Mucosa of gallbladder (tissue), 1 donor: ENCODE results near the gene EFNA4. TPM values are rescaled to one million over a fixed set of nuclear protein-coding genes. Genes with fewer than 3 reads are reported as not detected.
A peak's percentile ranks its signal among the peaks of the same experiment; 100 is the strongest.

Experiments
- DNase-seq: peaks from one replicate; pipeline ENCODE4 v3.0.0-alpha.2; 2020; ENCODE audit warnings: low spot score
- total RNA-seq: library from RNA; stranded (reverse); gene quantifications from one replicate; pipeline ENCODE4 v1.2.1, GENCODE V29; 2021
- donor health status: DM: no; HTN: no; CAD: no.

Gene EFNA4
- total RNA-seq, 1 donor from 2014 or later = 12.8 TPM

DNA sequence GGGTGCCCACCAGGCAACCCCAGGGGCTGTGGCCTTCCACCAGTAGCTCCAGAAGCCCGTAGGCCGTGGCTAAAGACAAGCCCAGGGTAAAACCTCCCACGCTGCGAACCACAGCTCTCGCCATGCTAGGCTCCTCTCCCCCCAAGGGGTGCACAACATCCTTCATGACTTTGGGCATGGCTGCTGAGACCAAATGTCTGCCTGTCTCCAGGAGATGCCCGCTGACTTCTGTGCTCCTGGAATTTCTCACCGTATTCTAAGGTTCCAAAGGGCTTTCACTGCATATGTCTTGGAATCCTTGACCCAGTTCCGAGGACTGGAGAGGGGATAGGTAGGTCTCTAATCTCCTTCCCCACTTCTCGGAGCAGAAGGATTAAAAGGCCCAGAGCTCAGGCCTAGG is 30.0 kb upstream of the EFNA4 start, which contains the start of the genes DCST1 and DCST2:
TSS of gene DCST1 (plus strand) at position 301 of the 400 bp plus-strand sequence. CDS start 213 bp downstream, outside the sequence.
TSS of gene DCST2 (minus strand) at position 258 of the 400 bp plus-strand sequence. CDS start at position 178, 80 bp downstream.
- no peak for DNase-seq

DNA sequence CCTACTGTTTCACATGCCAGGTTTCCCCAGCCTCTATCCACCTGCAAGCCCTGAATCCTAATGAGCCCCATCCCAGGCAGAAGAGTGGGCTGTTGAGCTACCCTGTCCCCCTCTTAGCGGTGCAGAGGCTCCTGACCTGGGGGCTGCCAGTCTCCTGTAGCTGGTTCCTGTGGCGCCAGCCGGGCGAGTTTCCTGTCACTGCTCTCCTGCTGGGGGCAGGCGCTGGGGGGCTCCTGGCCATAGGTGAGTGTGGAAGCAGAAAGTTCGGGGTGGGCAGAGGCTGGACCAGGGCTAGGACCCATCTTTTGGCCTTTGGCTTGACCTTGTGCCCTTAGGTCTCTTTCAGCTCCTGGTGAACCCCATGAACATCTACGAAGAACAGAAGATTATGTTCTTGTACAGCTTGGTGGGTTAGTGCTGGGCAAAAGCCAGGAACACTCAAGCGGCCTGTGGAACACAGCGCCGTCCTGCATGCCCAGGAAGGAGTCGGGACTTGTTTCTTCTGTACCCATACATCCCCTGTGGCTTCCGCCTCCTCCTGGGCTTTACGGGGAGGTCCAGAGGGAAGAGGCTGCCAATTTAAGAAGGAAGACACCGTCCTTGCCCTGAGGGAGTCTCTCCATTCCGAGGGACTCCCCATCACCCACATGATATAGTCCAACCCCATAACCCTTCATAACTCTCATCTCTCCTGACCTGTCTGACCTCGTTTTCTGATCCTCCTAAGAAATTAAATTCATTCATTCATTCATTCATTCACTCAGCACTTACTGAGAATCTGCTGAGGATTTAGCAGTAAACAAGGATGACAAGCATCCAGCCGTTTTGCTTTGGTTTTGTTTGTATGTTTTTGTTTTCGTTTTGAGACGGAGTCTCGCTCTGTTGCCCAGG is 29.0 kb upstream of the EFNA4 start:
- DNase-seq = no peak

DNA sequence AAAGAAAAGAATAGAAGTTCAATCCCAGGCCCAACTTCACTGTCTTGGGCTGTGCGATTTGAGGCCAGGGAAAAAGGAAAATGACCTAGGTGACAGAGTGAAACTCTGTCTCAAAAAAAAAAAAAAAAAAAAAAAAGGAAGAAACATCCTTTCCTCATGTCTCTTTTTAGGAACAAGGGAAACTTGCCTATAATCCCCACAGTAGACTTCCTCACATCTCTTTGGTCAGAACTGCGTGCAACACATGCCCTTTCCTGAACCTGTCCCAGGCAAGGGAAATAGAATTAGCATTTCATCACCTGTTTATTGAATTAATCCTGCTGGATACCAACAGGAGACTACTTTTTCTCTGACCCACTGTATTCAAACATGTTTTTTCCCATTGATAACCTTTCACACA is 27.6 kb upstream of the EFNA4 start:
- DNase-seq = no peak

DNA sequence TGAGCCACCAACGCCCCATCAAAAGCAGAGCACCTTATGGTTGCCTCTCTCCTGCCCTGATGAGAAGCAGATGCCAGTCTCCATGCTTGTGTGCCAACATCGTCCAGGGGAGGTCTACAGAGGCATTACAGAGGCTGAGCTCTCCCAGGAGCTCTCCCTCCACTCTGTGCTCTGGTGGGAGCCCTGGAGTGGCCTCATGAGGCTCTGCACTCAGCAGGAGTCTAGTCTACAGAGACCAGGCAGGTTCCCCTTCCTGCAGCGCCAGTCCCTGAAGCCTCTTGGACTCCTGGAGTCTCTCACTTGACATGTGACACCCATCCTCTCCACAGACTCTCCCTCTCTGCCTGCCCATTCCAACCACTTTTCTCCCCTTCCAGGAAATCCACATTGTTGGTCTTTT is 26.5 kb upstream of the EFNA4 start:
- DNase-seq = no peak

DNA sequence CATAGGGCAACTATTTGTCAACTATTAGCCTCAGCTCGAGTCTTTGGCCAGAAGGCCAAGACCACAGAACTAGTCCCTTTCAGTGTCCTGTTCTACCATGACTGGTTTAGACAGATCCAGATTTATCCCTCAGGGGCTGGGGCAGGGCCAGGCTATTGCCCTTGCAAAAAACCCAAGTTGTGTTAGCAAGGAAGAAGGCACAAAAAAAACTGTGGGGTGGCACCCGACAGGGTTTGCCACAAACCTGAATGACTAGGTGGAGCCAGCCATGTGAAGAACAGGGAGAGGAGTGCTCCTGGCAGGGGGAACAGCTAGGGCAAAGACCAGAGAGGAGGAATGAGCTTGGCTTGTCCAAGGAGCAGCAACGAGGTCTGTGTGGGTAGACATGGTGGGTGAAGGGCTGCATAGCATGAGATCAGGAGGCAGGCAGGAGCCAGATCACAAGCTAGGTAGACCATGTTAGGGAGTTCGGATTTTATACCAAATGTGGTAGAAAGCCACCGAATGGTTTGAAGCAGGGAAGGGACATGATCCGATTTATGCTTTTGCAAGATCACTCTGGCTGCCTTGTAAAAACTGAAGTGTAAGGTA is 25.6 kb upstream of the EFNA4 start:
- DNase-seq = no peak

DNA sequence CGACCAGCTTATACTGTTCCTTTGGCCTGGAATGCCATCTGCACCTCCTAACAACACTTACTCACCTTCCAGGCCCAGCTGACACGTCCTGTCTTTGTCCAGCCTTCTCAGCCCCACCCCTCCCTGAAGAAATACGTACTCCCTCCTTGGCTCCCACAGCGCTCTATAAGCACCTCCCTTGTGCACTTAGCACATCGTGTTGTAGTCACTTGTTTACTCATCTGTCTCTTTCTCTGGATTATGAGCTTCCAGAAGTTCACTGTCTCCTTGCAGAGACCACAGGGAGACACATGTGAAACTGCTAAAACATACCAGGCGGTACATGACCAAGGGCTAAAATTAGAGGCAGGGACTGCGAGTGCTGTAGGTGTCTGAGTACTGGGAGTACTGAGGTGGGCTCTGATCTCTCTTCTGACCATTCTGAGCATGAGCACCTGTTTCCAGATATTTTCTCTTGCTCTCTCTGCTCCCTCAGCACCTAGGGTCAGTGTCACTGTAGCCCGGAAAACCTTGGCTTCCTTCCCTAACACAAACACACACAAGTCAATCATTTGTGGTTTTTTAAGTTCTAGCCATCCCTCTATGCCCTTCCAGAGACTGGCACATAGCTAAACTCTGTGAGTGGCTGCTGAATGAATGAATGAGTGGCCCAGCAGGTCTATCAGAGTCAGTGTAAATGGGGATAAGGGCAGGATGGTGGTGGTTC is 24.8 kb upstream of the EFNA4 start:
- peak; percentile 63 for DNase-seq

DNA sequence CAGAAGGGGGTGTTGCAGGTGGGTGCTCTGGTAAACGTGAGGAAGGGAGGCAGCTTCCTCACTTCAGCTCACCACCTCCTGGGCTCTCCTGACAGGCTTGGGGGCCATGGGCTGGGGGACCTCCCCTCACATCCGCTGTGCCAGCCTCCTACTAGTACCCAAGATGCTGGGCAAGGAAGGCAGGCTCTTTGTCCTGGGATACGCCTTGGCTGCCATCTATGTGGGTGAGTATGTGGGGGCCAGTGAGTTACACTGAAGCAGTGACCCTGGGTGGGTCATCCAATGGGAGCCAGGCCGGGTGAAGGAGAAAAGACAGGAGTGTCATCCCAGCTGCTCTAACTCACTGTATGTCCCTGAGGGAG is 24.3 kb upstream of the EFNA4 start:
- DNase-seq = no peak

DNA sequence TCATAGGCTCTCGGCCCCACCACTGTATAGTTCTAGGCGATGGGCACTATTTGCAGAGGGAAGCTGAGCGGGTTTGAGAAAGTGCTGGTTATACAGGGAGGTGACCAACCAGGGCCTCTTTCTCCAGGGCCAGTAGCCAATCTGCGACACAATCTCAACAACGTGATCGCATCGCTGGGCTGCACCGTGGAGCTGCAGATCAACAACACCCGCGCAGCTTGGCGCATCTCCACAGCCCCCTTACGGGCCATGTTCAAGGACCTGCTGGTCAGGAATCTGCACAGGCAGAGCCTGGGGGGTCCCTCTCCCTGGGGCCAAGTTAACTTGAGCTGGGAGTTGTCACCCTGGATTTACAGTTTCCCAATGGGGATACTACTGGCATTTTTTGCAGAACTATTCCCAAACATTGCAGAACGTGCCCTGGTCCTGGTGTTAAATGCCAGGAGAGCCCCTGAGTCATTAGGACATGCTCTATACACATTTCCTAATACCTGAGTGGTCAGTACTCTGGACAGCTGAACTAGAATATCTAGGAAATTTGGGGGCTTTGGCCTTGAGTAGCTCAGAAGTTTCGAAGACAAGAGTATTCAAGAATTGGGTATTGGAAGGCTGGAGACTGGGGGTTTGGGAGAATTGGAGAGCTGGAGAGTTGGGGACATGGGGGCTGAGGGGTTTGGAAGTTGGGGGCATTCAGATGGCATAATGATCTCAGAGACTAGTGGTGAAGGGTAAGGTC is 23.0 kb upstream of the EFNA4 start:
- no peak for DNase-seq

DNA sequence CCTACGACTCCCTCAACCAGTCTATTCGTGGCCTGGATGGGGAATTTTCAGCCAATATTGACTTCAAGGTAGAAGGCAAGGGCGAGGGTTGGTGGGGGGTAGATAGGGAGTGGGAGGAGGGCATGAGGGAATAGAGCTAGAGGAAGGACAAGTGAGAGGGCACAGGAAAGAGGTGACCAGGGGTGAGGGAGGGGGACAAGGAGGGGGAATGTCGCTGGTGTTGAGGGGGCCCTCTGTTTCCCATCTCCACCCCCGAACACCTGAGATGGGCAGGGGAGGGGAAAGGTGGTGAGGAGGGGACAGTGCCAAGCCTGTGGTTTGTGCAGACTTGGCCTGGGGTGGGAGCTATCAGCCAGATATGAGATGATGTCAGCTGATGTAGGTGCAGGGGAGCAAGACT is 20.8 kb upstream of the EFNA4 start:
- no peak for DNase-seq

DNA sequence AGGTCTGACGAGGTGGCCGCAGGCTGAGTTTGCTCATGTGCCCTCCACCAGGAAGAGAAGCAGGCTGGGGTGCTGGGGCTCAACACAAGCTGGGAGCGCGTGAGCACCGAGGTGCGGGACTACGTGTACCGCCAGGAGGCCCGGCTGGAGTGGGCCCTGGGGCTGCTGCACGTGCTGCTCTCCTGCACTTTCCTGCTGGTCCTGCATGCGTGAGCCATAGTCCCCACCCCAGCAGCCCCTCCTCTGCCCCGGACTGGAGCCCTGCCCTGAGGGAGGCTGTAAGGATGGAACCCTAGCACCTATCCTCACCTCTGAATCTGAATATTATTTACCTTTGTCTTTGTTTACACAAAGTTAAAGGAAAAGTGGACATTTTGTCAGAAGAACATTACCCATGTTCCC is 20.2 kb upstream of the EFNA4 start:
- no peak for DNase-seq

DNA sequence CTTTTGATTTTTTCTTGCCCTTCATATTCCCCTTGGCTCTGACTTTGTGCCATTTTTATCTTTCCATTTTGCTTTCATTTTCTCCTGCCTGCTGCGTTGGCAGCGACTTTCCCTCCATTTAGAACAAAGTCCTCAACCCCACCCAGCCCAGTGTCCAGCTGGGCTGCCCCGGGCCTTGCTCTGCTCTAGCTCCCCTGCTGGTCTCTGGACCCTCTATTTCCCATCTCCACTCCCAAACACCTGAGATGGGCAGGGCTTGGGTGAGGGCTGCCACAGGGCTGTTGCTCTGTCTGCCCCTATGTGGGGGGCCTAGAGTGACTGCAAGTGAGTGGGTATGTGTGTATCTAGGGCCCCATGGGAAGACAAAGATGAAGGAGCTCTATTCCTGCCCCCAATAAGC is 19.7 kb upstream of the EFNA4 start:
- DNase-seq = no peak

DNA sequence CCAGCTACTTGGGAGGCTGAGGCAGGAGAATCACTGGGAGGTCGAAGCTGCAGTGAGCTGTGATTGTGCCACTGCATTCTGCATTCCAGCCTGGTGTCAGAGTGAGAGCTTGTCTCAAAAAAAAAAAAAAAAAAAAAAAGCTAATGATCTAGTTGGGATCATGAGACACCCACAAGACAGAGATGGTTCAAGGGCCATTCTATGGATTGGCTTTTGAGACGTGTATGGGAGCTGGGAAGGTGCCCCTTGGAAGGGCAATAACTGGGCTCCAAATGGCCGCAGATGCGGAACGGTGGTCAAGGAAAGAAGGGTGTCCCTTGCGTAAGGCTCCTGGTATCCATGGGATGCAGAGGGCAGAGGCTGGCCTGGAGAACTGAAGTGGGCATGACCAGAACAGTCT is 19.2 kb upstream of the EFNA4 start:
- no peak for DNase-seq

DNA sequence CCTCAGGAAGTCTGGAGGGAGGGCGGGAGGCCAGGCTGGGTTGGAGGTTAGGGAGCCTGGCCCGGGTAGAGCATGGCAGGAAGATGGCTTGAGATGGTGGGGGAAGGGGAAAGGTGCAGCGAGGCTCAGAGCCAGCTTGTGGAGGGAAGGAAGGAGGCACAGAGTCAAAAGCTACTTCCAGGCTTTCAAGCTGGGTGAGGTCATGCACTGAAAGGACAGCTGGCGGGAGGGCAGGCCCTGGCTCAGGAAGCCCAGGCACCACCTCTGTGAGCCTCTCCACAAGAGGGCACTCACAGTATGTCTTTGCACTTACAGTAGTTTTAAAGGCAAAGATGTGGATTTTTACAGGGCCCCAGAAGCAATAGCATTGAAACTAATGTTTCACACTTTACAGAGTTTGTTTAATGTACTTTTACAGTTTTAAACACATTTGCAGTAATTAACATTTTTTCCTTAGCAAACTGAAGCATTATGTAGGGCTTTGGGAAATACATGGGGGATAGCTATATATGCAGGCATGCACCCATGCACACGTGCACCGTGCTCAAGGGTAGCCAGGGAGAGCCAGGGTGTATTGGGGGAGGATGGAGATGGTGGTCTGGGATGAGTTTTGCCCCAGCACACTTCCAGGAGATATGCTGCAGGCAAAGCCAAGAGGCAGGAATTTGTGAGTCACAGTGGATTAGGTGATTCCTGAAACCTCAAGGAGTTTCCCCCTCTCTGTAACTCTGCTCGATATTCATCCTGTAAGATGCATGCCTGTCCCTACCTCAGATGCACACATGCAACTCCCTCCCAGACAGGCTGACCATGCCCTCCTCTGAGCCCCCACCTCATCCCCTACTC is 18.5 kb upstream of the EFNA4 start:
- DNase-seq = peak; percentile 83

DNA sequence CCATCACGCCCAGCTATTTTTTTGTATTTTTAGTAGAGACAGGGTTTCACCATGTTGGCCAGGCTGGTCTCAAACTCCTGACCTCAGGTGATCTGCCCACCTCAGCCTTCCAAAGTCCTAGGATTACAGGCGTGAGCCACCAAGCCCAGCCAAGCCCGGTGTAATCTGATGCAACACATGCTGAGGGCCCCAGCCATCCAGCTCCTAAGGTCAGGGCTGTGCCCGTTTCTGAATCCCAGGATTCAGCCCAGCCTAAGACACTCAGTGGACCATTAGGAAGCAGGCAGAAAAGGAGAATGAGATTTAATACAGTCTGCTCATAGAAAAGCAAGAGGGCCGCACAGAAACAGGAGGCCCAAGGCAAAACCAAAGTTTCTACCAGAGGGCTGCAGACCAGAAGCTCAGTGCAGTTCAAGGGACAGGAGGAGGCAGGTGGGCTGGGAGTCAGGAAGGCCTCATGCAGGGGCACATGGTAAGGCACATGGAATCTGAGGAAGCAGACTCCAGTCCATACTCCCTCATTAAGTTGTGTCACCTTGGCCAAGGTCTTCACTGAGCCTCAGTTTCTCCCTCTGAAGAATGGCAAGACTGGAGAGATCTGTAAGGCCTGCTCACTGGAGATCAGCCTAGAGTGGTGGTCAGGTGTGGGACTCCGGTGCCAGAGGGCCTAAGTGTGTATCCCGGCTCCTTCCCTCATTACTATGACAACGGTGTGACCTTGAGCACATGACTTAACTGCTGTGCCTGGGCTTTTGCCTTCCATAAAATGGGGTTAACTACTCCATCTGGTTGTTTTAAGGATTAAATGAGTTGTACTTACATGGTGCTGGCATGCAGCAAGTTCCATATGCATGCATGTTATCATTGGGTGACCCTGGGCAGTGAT is 14.8 kb upstream of the EFNA4 start:
- no peak for DNase-seq

DNA sequence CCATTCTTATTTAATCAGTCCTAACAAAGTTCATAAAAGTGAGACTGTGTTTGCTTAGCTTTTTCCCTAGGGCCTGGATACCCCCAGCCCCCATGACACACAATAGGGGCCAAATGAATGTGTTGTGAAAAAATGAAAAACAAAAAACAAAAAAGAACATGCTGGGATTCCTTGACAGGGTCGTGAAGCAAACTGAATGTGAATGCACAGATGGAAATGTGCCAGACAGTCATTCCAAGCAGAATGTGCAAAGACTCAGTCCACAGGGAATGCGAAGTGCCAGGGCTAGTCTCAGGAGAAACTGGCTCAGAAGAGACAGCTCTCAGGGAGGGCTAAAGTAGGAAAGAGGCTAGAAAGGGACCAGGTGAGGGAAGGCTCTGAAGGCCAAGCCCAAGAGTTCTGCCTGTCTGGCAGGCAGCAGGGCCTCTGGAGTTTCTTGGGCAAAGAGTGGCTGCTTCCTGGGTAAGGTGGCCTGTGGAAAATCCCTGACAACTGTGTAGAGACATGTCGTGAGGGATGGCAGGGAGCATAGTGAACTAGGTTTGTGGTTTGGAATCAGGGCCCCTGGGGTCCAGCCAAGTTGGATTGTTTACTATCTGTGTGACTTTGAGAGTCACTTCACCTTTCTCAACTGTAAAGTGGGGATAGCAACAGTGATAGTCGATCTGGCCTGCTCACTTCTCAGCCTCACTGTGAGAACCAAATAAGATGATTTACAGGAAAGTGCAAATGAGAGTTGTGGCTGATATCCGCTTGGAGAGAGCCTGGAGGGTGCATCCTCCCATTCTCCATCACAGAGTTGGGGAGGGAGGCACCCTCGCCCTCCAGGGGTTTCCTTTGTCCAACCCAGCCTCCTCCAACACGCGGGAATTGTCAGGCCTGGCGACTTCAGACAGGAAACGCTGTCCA is 13.6 kb upstream of the EFNA4 start:
- no peak for DNase-seq

DNA sequence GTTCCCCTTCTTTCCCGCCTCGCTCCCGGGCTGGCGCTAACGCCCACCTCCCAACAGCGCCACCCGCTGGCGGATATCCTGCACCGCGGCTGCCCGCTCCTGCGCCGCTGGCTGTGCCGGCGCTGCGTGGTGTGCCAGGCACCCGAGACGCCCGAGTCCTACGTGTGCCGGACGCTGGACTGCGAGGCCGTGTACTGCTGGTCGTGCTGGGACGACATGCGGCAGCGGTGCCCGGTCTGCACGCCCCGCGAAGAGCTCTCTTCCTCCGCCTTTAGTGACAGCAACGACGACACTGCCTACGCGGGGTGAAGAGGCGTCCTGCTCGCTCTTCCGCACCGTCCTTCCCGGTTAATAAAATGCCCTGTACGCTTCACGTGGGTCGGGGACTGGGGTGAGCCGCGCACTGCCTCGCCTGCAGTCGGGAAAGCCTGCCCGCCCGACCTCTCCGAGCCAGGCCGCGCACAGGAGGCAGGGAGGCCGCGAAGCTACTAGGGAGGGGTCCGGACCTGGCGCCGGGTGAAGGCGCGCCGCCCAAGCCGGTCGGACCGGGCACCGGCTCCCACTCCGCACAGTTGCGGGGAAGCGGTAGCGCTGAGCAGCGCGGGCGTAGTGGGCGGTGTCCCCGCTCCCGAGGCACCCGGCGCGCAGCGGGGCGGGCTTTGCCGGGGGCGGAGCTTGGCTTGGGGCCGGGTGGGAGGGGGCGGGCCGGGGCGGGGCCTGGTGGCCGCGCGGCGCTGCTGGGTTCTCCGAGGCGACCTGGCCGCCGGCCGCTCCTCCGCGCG is 12.8 kb upstream of the EFNA4 start, which contains the start of gene ADAM15:
TSS of gene ADAM15 (plus strand) at position 757 of the 782 bp plus-strand sequence. CDS start 71 bp downstream, outside the sequence.
- peak; percentile 84 for DNase-seq

DNA sequence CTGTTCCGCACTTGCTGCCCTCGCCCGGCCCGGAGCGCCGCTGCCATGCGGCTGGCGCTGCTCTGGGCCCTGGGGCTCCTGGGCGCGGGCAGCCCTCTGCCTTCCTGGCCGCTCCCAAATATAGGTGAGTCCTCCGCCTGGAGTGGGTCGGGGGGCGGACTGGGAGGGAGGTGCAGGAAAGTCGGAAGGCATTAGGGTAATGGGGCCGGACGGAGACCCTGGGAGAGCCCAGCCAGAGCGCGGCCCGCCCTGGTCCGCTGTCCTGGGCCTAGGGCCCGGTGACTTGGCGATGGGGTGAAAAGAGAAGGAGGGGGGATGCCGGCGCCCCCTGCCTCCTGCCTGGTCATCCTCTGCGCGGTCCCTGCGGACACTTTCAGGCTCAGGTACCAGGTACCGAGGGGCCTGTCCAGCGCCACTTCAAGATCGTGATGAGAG is 12.2 kb upstream of the EFNA4 start:
- no peak for DNase-seq
